K562 (cell line): Measurements from ENCODE around the gene COPS6. TPM values are rescaled to one million over a fixed set of nuclear protein-coding genes. Genes with fewer than 3 reads are reported as not detected.

ENCODE experiments used
- CREM ChIP-seq: IDR thresholded peaks from 2 replicates; pipeline ENCODE4 v1.6.1; 2014; ENCODE audit warnings: antibody characterized with exemption, low read depth
- GABPB1 ChIP-seq: sonication (generic); formaldehyde crosslinking; IDR thresholded peaks from 2 replicates; pipeline ENCODE4 v1.8.0; 2022; ENCODE audit warnings: mild to moderate bottlenecking, missing genetic modification reagents
- KDM5B ChIP-seq: fragments of 200-600 bp; sonication (generic); IDR thresholded peaks from 2 replicates; pipeline ENCODE4 v1.6.1; 2012; ENCODE audit warnings: low read depth, mild to moderate bottlenecking, moderate library complexity, low read length, control low read depth, inconsistent platforms; ENCODE audit not compliant: insufficient replicate concordance
- PML ChIP-seq: IDR thresholded peaks from 2 replicates; pipeline ENCODE4 v1.6.1; 2012; ENCODE audit warnings: low read length, inconsistent platforms
- RB1 ChIP-seq: fragments of 450-650 bp; IDR thresholded peaks from 2 replicates; pipeline ENCODE4 v1.6.1; 2017; ENCODE audit warnings: low read depth, mild to moderate bottlenecking
- ZC3H8 ChIP-seq: fragments of 450-650 bp; IDR thresholded peaks from 2 replicates; pipeline ENCODE4 v1.6.1; 2017
- ZNF584 ChIP-seq: fragments of 200-800 bp; sonication (Bioruptor generic); IDR thresholded peaks from 2 replicates; pipeline ENCODE4 v1.6.1; 2016; ENCODE audit warnings: low read depth, mild to moderate bottlenecking, missing genetic modification characterization, missing compliant biosample characterization
- polyA plus RNA-seq, 8 experiments: library from polyadenylated mRNA; depleted of rRNA in 4 of 8; stranded (reverse) in 5 of 8; unstranded in 3 of 8; fragments of >200 nt; fragmentation: Nextera tagmentation in 2 of 8; fragmentation: Illumina TruSeq in 1 of 8; extraction: Ambion mirVana in 2 of 8; extraction: Trizol in 1 of 8; gene quantifications; 2 replicates each; pipeline versions ENCODE4 v1.2.1 to v1.2.3, GENCODE V29; 2011 to 2014; ENCODE audit warnings: inconsistent platforms in 1 of 8, missing spikeins in 1 of 8
- total RNA-seq, 7 experiments: library from RNA; depleted of rRNA in 6 of 7; stranded (reverse); fragments of >200 nt in 6 of 7; fragmentation: Illumina TruSeq in 2 of 7; extraction: Trizol in 2 of 7; gene quantifications; 2 replicates each; pipeline versions ENCODE4 v1.2.1 to v1.2.3, GENCODE V29; 2011 to 2021; ENCODE audit warnings: low replicate concordance in 1 of 7
- TF ChIP-seq, protein P1 (sequence below), 2 experiments: fragments of 450-650 bp in 1 of 2; sonication (generic) in 1 of 2; formaldehyde crosslinking in 1 of 2; IDR thresholded peaks; 2 replicates each; pipeline versions ENCODE4 v1.7.1 to v1.9.0; 2016 to 2022; ENCODE audit warnings: inconsistent platforms in 1 of 2, mild to moderate bottlenecking in 1 of 2, missing genetic modification reagents in 1 of 2
- TF ChIP-seq, protein P2 (sequence below): fragments of 450-650 bp; IDR thresholded peaks from 2 replicates; pipeline ENCODE4 v1.6.1; 2014; ENCODE audit warnings: low read depth, mild to moderate bottlenecking, moderate library complexity, borderline replicate concordance
- TF ChIP-seq, protein P3 (sequence below): IDR thresholded peaks from 2 replicates; pipeline ENCODE4 v1.6.1; 2011; ENCODE audit not compliant: insufficient read length; ENCODE audit errors: extremely low read depth

Gene COPS6
- total and polyA plus RNA-seq, 9 of the 15 experiments (the other 6 are each of a cell fraction or from before 2014, with no cell fraction given), result 63.0 to 331 (median 168) TPM

DNA sequence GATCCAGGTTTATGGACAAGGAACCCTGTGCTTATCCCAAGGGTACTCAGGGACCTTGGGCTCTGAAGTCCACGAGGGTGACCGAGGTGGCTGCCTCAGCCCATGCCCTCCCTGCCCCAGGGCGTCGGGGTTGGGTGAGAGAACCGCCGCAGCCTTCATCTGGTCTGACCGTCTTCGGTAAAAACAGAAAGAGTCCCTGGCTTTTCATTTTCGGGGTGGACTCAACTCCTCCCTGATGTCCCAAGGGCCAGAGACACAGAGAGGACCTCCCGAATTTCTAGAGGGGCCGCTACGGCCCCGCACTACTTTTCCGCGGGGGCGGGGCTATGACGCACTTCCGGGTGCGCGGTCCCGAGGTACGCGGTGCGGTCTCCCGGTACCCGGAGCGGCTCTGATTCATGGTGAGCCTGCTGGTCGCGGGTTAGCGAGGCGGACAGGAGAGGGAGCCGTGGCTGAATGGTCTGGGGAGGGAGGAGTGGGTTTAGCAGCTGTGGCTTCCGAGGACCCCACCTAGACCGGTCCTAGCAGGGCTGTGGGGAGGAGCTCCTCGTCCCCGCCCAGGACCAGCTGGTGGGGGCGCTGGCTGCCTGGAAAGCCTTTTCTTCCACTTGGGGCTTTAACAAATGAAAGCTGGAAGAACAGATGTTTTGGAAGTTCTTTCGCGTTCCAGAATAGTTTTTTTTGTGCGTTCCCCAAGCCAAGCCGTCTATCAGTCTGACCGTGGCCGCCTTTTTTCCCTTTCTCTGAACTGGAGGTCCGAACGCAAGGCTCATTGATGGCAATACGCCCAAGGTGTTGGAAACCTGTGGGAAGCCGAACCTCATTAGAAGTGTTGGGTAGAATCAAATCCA is 39.1 kb upstream of the COPS6 start, which contains the start of gene ZSCAN21 (continued):
- TF ChIP-seq, protein P1, sequence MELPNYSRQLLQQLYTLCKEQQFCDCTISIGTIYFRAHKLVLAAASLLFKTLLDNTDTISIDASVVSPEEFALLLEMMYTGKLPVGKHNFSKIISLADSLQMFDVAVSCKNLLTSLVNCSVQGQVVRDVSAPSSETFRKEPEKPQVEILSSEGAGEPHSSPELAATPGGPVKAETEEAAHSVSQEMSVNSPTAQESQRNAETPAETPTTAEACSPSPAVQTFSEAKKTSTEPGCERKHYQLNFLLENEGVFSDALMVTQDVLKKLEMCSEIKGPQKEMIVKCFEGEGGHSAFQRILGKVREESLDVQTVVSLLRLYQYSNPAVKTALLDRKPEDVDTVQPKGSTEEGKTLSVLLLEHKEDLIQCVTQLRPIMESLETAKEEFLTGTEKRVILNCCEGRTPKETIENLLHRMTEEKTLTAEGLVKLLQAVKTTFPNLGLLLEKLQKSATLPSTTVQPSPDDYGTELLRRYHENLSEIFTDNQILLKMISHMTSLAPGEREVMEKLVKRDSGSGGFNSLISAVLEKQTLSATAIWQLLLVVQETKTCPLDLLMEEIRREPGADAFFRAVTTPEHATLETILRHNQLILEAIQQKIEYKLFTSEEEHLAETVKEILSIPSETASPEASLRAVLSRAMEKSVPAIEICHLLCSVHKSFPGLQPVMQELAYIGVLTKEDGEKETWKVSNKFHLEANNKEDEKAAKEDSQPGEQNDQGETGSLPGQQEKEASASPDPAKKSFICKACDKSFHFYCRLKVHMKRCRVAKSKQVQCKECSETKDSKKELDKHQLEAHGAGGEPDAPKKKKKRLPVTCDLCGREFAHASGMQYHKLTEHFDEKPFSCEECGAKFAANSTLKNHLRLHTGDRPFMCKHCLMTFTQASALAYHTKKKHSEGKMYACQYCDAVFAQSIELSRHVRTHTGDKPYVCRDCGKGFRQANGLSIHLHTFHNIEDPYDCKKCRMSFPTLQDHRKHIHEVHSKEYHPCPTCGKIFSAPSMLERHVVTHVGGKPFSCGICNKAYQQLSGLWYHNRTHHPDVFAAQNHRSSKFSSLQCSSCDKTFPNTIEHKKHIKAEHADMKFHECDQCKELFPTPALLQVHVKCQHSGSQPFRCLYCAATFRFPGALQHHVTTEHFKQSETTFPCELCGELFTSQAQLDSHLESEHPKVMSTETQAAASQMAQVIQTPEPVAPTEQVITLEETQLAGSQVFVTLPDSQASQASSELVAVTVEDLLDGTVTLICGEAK (IDR thresholded peaks at IDR 0.05), result peak; percentile 93
- TF ChIP-seq, protein P1 (CRISPR knock-in tag; IDR thresholded peaks at IDR 0.05), result no peak
- TF ChIP-seq RB1, result peak; percentile 78; the same call in 1 of the 2 replicates
- TF ChIP-seq ZNF584 (CRISPR knock-in tag), result no peak
- TF ChIP-seq GABPB1 (CRISPR knock-in tag), result peak; percentile 98
- no peak for TF ChIP-seq ZC3H8
- TF ChIP-seq, protein P2, sequence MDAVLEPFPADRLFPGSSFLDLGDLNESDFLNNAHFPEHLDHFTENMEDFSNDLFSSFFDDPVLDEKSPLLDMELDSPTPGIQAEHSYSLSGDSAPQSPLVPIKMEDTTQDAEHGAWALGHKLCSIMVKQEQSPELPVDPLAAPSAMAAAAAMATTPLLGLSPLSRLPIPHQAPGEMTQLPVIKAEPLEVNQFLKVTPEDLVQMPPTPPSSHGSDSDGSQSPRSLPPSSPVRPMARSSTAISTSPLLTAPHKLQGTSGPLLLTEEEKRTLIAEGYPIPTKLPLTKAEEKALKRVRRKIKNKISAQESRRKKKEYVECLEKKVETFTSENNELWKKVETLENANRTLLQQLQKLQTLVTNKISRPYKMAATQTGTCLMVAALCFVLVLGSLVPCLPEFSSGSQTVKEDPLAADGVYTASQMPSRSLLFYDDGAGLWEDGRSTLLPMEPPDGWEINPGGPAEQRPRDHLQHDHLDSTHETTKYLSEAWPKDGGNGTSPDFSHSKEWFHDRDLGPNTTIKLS, result peak; percentile 81
- TF ChIP-seq, protein P3, sequence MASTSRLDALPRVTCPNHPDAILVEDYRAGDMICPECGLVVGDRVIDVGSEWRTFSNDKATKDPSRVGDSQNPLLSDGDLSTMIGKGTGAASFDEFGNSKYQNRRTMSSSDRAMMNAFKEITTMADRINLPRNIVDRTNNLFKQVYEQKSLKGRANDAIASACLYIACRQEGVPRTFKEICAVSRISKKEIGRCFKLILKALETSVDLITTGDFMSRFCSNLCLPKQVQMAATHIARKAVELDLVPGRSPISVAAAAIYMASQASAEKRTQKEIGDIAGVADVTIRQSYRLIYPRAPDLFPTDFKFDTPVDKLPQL, result no peak
- peak; percentile 86 for TF ChIP-seq KDM5B
- TF ChIP-seq PML, result peak; percentile 76; the same call in 1 of the 2 replicates
- TF ChIP-seq CREM, result peak; percentile 98
